ENCODE measurements around the gene RGS8. TPM values are rescaled to one million over a fixed set of nuclear protein-coding genes. Genes with fewer than 3 reads are reported as not detected.

RGS8 gene
- polyA plus RNA-seq, 1 experiment = not detected

- DNase-seq (ENCODE audit: low read depth) = no peak
- TF ChIP-seq, protein P1, sequence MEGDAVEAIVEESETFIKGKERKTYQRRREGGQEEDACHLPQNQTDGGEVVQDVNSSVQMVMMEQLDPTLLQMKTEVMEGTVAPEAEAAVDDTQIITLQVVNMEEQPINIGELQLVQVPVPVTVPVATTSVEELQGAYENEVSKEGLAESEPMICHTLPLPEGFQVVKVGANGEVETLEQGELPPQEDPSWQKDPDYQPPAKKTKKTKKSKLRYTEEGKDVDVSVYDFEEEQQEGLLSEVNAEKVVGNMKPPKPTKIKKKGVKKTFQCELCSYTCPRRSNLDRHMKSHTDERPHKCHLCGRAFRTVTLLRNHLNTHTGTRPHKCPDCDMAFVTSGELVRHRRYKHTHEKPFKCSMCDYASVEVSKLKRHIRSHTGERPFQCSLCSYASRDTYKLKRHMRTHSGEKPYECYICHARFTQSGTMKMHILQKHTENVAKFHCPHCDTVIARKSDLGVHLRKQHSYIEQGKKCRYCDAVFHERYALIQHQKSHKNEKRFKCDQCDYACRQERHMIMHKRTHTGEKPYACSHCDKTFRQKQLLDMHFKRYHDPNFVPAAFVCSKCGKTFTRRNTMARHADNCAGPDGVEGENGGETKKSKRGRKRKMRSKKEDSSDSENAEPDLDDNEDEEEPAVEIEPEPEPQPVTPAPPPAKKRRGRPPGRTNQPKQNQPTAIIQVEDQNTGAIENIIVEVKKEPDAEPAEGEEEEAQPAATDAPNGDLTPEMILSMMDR (IDR thresholded peaks at IDR 0.05; ENCODE audit: insufficient read depth, low read depth, low read length) = no peak
- no peak overlapping the region for H3K4me3 ChIP-seq (ENCODE audit: low read depth, low read length)
- ChIA-PET POLR2A (no interaction called here), CTCF (no interaction called here)
- H3K27me3 ChIP-seq (ENCODE audit: control insufficient read depth, insufficient read depth, low read length) = peaks cover 8% of the 10 kb centered on the region
- H3K36me3 ChIP-seq (ENCODE audit: control insufficient read depth, insufficient read depth, low read length) = no peaks in the 10 kb centered on the region
These were observed 12.5 kb downstream of the RGS8 start for GRCh38 chr1:182671750-182672486.

- Histone ChIP-seq H3K27me3 (ENCODE audit: control insufficient read depth, insufficient read depth, low read length) (peaks cover 8% of the 10 kb centered on the region), H3K36me3 (ENCODE audit: control insufficient read depth, insufficient read depth, low read length) (no peaks in the 10 kb centered on the region), H3K4me3 (ENCODE audit: low read depth, low read length) (no peak overlapping the region)
- DNase-seq (ENCODE audit: low read depth) = no peak
- POLR2A ChIA-PET = no interaction called here
- TF ChIP-seq, protein P1 (IDR thresholded peaks at IDR 0.05; ENCODE audit: insufficient read depth, low read depth, low read length) = no peak
- CTCF ChIA-PET = no interaction called here
These were observed 14.2 kb downstream of the RGS8 start for GRCh38 chr1:182670032-182670749.

GRCh38 chr1:182669266-182669665, 15.1 kb downstream of the RGS8 start:
- ChIA-PET CTCF (no interaction called here), POLR2A (no interaction called here)
- H3K36me3 ChIP-seq (ENCODE audit: control insufficient read depth, insufficient read depth, low read length) = no peaks in the 10 kb centered on the region
- no peak overlapping the region for H3K4me3 ChIP-seq (ENCODE audit: low read depth, low read length)
- H3K27me3 ChIP-seq (ENCODE audit: control insufficient read depth, insufficient read depth, low read length) = peaks cover 8% of the 10 kb centered on the region
- TF ChIP-seq, protein P1 (IDR thresholded peaks at IDR 0.05; ENCODE audit: insufficient read depth, low read depth, low read length) = no peak
- no peak for DNase-seq (ENCODE audit: low read depth)

DNA sequence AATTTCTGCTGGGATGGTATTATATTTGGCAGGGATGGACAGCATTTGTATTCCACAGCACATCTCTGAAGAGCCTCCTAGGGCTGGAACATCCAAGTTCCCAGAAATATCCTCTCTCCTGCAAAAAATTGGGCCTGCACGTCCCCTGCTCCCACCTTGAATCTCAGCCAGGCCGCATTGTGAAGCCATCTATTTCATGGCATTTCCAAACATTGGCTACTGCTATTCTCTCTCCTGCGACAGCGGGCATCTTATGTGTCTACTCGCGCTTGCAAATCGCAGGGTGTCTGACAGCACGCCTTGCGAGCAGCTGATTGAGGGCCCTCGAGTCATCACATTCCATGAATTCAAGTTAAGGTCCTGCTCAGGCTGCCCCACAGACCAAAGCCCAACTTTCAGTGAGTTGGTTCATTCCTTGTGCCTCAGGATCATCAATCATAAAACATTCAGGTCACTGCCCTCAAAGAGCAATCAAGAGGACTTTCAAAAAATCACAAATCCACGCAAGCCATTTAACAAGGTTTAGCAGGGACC, 15.8 kb downstream of the RGS8 start:
- H3K36me3 ChIP-seq (ENCODE audit: control insufficient read depth, insufficient read depth, low read length) = no peaks in the 10 kb centered on the region
- no peak overlapping the region for H3K4me3 ChIP-seq (ENCODE audit: low read depth, low read length)
- no peak for DNase-seq (ENCODE audit: low read depth)
- ChIA-PET POLR2A (no interaction called here), CTCF (no interaction called here)
- peaks cover 8% of the 10 kb centered on the region for H3K27me3 ChIP-seq (ENCODE audit: control insufficient read depth, insufficient read depth, low read length)
- TF ChIP-seq, protein P1 (IDR thresholded peaks at IDR 0.05; ENCODE audit: insufficient read depth, low read depth, low read length) = no peak

- ChIA-PET POLR2A (no interaction called here), CTCF (interaction anchor here (1.1 kb wide), 1 partner anchor 9 kb away, joined by 3 read pairs; no protein-coding TSS in a partner anchor)
- Histone ChIP-seq H3K27me3 (ENCODE audit: control insufficient read depth, insufficient read depth, low read length) (peaks cover 8% of the 10 kb centered on the region), H3K36me3 (ENCODE audit: control insufficient read depth, insufficient read depth, low read length) (no peaks in the 10 kb centered on the region), H3K4me3 (ENCODE audit: low read depth, low read length) (no peak overlapping the region)
- DNase-seq (ENCODE audit: low read depth) = no peak
- TF ChIP-seq, protein P1 (IDR thresholded peaks at IDR 0.05; ENCODE audit: insufficient read depth, low read depth, low read length) = no peak
These were observed 16.4 kb downstream of the RGS8 start for GRCh38 chr1:182667848-182668505.

Data from BJ (cell line).